HFF-Myc (cell line): ENCODE results near the gene HBA2.

ENCODE experiments used
- DNase-seq: peaks from one replicate; pipeline ENCODE4 v3.0.0-alpha.2; 2011; ENCODE audit warnings: low read depth; ENCODE audit errors: extremely low read depth
- H3K4me3 ChIP-seq: replicated peaks from 2 replicates; pipeline ENCODE4 v1.5.1; 2011; ENCODE audit warnings: low read depth, mild to moderate bottlenecking, control low read depth, low read length
- CTCF ChIP-seq: IDR thresholded peaks from 2 replicates; pipeline ENCODE4 v1.5.1; 2012; ENCODE audit warnings: mild to moderate bottlenecking, low read depth, low read length, control low read depth; ENCODE audit errors: missing control alignments

The HBA2 gene

GRCh38 chr16:187330-187729 is 14.7 kb downstream of the HBA2 start:
- TF ChIP-seq CTCF, result no peak

GRCh38 chr16:188674-189073 is 16.0 kb downstream of the HBA2 start:
- no peak for TF ChIP-seq CTCF
- H3K4me3 ChIP-seq, result no peak overlapping the region
- DNase-seq, result no peak

More at GRCh38 chr16:187330-187729, 14.7 kb downstream of the HBA2 start:
- H3K4me3 ChIP-seq, result no peak overlapping the region
- DNase-seq, result no peak

- TF ChIP-seq CTCF, result no peak
- no peak overlapping the region for H3K4me3 ChIP-seq
- no peak for DNase-seq
Observed at GRCh38 chr16:189604-190186, 17.0 kb downstream of the HBA2 start.

GRCh38 chr16:191831-192230 is 19.2 kb downstream of the HBA2 start:
- DNase-seq, result no peak
- no peak for TF ChIP-seq CTCF

GRCh38 chr16:192686-193085 is 20.0 kb downstream of the HBA2 start:
- DNase-seq, result no peak
- no peak for TF ChIP-seq CTCF
- H3K4me3 ChIP-seq, result no peak overlapping the region

More at GRCh38 chr16:191831-192230, 19.2 kb downstream of the HBA2 start:
- no peak overlapping the region for H3K4me3 ChIP-seq

GRCh38 chr16:193441-193840 is 20.8 kb downstream of the HBA2 start:
- no peak overlapping the region for H3K4me3 ChIP-seq
- DNase-seq, result no peak
- no peak for TF ChIP-seq CTCF

GRCh38 chr16:194516-194915 is 21.8 kb downstream of the HBA2 start:
- no peak for DNase-seq
- no peak overlapping the region for H3K4me3 ChIP-seq
- no peak for TF ChIP-seq CTCF
